HG02938 (cell line): ENCODE measurements around the gene GALNT2.

ENCODE experiments used
- ATAC-seq: cut with Tn5 transposase; IDR thresholded peaks from one replicate; pipeline ENCODE4 v1.9.1; 2021; ENCODE audit warnings: mild to moderate bottlenecking, moderate library complexity; ENCODE audit not compliant: unreplicated experiment

GALNT2 gene

DNA sequence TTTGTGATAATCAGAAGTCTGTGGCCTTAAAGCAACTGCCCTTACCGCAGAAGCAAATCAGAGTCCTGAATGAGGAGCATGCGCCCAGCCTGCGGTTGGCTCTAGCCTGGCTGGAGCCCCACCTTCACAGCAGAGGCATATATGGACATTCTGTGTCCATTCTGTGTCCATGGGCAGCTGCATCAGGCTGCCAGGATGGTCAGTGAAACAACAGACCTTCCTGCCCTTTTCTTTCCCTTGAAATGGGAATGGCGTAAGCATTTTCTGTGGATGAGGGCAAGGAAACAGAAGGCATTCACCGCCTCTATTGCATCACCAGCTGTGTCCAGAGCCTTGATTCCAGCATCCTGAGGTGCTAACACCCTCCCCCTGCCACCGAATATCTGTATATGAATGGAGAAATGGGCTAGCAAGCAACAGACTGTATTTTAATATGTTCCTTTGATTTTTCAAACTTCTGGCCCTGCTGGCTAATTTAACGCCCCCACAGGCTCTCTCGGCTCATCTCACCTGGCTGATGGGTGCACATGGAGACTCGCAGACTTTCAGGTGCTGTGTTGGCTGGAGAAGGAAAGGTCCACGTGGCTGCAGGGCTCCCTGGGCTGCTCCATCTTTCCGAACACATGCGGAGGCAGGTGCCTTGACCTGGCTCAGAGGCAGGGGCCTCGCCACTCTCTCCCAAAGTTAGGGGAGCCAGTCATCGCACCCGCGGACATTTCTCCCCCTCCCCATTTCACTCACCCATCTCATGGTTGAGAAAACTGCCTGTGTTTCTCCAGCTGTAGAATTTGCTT, 159.2 kb downstream of the GALNT2 start:
- ATAC-seq: no peak

DNA sequence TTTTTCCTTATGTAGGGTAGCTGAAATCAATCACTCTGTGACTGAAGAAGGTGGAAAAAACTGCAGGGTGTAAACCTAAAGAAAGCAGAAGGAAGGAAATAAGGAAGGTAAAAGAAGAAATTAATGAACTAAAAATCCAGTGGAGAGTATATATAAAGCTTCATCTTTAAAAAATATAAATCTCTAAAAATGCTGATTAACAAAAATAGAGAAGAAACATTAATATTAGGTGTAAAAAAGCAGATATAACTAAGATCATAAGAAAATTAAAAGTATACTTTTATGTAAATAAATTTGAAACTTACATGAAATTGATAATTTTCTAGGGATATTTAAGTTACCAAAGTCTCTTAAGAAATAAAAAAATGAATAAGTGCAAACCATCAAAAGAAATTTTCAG, 159.8 kb downstream of the GALNT2 start:
- ATAC-seq: no peak

DNA sequence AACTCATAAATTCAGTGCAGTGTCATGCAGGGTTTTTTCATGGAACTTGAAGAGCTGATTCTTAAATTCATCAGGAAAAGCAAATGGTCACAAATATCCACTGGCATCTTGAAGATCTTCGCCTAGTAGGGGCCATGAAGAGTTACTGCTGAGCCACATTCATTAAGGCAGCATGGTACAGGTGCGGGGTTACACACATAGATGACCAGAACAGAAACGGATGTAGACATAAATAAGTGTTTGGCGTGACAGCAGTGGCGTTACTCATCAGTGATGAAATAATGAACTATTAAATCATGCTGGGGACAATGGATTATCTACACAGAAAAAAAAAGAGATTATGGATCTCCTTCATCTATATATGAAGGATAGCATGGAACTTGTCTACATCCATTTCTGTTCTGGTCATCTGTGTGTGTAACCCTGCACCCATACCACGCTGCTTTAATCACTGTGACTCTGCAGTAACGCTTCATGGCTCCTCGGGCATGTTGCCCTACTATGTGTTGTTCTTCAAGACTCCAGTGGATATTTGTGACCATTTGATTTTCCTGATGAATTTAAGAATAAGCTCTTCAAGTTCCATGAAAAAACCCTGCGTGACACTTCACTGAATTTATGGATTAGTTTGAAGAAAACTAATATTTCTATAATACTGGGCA, 161.3 kb downstream of the GALNT2 start:
- ATAC-seq: no peak

DNA sequence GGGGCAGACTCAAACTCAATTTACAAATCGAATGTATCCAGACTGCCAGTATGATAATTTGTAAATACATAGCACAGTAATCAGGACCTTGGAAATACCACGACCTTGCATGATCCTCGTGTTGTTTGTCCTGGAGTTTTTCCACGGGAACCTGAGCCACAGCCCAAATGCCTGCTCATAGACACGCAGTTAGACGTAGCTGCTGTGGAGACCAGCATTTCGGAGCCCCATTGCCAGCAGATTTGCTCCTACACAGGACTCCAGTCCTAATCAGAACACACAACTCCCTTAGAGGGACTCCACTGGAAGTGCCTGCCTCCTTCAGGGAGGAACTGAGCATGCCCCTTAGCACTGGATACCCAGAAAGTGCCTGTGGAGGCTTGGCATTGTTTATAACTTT, 163.2 kb downstream of the GALNT2 start:
- no peak for ATAC-seq

DNA sequence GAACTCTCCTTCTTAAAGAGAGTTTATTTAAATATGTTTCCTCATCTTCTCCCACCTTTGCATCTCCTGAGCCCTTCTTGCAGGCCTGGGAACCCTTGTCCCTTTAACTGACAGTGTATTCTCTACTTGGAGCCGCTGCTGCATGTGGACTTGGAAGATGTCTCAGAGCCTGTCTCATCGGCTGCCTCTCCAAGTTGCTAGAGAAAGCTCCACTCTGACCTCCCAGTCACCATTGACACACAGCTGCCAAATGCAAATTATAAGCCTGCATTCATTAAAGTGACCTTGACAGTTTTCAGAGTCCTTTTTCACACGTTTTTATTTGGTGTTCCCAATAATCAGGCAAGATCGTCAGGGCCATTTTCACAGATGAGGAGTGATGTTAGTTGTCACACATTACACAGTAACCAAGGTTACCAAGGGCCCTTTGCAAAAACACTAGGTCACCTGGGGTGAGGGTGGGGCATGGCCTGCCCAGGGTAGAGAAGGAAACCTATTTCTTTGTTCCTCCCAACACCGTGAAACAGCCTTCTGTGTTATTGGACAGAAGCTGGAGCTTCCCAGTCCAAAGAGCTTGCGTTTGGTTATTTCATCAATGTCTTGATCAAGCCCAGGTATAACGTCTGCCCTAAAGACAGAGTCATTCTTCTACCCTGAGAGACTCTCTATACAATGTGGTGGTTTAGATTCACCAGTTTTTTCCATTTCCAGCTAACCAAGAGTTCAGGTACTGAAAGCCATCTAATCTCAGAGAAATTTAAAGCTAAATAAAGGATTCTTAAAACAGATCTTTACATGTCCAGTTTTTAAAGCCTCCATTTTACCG, 164.1 kb downstream of the GALNT2 start:
- ATAC-seq: no peak

DNA sequence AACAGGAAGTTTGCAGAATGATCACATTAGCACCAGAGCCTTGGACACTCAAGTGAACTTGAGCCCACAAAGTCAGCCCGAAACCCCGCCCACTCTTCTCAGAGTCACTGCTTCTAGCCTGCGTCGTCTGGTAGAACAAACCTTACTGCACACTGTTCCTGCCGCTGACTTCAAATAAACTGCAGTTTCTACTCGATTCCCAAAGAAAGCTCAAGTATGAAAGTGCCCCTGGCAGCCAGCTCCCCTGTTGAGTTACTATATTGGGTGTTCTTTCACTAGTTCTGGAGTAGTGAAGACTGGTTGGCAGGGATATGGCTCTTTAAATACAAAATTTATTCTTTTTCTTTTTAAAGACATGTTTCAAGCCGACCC, 164.7 kb downstream of the GALNT2 start:
- no peak for ATAC-seq

DNA sequence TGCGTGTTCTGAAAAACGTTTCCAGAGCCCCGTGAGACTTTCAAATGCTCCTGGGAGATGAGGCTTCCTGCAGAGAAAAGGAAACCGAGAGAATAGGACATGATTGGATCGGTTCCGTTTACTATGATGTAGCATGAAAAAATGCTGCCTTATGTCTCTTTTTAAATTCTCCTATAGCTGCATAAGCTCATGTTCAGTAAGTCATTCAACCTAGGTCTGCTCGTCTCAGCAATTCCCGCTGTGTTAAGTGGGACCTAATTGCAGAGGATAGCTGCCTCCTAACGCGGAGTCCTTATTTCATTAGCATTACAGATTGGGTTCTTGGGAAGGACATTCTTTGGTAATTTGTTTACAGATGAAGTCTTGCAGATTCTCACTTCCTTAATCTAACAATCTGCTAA, 165.3 kb downstream of the GALNT2 start:
- ATAC-seq: no peak

DNA sequence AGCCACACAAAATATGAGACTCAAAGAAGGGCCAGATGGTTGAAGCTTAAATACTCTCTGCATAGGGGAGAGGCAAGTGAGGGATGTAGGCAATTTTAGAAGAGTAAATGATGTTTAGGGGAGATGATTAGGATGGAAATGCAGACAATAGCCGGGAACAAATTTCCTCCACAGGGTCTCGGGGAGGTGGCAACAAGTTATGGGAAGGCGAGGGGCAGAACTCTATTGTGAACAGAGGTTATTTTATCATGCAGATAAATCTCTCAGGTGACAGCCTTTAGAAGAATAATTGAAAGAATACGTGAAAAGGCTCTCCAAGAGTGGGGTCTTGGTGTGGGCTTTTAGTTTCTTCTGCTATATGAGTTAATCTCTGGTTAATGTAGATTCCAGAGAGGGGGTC, 166.7 kb downstream of the GALNT2 start:
- ATAC-seq: no peak

DNA sequence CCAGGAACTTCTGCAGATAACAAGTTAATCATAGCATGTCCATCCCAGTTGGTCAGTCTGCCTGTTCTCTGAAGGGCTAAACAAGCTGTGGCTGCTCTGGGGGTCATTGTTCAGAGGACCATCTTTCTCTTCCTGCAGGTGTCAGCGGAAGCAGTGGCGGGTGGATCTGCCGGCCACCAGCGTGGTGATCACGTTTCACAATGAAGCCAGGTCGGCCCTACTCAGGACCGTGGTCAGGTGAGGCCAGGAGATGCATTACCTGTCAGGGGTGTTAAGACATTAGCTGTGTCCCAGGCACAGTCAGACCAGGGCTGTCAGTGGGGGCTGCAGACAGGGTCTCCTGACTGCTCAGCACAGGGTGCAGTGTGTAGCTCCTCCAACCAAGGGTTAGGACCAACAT, 168.8 kb downstream of the GALNT2 start:
- no peak for ATAC-seq

DNA sequence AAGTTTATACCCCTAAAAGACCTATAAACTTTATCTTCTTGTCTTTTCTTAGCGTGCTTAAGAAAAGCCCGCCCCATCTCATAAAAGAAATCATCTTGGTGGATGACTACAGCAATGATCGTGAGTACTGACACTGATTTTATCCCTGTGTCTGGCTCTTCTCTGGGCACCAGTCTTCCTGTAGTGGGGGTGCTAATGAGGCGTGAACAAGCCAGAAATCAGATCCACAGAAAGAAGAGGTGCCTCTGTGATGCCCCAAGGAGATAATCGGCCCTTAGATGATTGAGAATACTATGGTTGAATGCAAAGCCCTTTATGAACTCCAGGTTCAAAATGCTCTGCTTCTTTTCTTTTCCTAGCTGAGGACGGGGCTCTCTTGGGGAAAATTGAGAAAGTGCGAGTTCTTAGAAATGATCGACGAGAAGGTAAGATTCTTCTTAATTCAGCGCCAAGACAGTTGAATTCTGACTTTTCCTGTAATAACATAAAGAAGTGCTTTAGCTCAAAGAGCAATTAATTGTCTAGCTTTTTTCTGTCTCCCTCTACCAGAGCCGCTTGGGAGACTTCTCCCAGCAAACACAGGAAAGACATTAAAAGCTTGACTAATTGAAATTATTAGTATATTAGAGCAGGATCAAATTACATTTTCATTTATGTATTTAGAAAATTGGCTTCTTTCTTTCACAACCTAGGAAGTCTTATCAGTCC, 169.4 kb downstream of the GALNT2 start:
- ATAC-seq: no peak

DNA sequence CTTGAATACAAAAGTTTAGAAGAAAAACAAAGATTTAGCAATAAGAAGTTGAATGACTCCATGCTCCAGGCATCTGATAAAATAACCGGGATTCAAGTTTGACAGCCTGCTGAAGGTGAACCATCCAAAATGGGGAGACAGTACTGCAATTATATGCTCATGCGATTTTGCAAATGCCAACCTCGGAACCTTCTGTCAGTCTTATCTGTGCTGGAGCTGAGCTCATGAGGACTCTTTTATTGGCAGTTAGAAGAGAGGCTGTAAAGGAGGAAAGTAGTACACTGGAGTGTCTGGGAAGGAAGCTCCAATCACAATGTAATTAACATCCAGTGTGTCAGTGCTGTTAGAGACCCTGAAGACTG, 170.0 kb downstream of the GALNT2 start:
- no peak for ATAC-seq

DNA sequence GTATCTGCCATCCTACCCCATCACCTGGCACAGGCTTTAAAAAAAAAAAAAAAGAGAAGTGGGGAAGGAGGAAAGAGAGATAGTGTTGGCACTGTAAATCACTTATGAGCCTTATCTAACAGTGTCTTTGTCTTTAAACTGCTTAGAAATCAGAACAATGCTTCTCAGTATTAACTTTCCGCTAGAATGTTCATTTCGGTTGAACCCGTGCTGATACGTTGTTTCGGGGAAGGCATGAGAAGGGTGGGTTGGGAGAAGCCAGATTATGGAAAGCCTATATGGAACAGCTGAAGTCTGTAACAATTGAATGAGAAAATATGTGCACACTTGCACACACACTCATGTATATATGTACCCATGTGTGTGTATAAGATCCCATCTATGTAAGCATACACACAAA, 170.8 kb downstream of the GALNT2 start:
- ATAC-seq: no peak

DNA sequence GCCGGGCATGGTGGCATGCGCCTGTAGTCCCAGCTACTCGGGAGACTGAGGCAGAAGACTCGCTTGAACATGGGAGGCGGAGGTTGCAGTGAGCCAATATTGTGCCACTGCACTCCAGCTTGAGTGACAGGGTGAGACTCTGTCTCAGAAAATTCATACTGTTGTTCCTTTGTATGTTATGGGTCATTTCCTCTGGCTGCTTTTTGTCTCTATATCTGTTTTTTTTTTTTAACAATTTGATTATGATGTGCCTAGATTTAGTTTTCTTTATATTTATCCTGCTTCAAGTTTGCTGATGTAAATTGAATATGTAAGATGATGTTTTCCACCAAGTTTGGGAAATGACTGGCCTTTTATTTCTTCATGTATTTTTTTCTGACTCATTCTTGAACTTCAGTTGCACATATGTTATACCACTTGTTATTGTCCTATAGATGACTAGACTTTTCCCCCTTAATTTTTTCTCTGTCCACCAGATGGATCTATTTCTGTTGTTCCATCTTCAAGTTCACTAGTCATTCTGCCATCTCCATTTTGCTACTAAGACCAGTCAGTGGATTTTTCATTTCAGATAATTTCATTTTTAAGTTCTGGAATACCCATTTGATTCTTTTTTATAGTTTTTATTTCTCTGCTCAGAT, 173.5 kb downstream of the GALNT2 start:
- no peak for ATAC-seq

DNA sequence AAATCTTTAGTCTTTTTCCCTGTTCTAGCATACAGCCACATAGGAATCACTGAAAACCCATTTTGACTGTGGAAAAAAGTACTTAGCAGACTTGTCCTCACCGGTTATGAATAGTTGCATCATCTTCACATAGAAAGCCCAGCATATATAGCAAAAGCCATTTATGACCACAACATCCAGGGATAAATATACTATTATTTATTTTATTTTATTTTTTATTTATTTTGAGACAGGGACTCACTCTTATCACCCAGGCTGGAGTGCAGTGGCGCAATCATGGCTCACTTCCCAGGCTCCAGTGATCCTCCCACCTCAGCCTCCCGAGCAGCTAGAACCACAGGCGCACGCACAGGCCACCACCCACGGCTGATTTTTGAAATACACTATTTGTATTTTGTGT, 175.3 kb downstream of the GALNT2 start:
- ATAC-seq: no peak

DNA sequence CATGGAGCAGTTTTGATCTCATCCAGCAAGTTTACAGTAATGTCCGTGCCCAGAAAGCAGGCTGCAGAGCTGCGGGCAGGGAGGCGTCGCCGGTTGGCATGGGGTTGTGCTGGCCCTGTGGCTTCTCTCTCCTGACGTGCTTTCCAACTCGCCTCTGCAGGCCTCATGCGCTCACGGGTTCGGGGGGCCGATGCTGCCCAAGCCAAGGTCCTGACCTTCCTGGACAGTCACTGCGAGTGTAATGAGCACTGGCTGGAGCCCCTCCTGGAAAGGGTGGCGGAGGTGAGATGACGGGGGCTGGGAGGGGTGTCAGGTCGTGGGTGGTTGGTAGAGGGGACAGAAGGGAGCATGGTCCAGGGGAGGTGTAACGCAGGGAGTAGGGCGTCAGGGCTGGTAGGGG, 176.1 kb downstream of the GALNT2 start:
- no peak for ATAC-seq

DNA sequence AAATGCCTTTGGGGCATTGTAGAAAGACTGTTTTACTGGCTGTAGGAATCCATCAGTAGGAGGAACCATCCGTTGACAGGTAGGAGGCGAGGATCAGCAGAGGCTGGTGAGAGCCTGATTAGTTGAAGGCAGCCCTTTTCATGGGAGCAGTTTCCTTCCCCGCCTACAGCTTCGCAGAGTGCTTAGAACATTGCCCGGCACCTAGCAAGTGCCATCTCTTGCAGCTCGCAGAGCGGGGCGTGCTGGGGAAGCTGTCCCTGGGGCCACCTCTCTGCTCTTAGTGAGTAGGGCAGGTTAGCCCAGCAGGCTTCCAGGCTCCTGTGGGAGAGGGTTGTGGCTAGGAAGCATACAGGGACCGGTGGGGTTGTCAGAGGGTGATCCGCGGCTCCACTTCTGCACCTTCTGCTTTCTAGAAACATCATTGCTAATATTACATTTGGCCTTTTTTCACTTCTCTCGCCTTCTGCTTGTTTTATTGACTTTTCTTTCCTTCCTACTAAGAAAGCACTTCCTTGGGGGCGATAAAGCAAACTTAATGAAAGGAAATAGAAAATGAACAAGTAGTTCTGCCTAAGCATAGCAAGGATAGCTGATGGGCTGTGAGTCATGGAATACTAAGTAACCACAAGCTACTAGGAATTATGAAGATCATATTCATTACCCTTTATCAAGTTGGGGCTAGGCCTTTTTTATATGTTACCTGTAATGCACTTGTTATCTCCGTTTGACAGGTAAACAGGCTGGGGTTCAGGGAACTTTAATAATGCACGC, 176.7 kb downstream of the GALNT2 start:
- ATAC-seq: no peak

DNA sequence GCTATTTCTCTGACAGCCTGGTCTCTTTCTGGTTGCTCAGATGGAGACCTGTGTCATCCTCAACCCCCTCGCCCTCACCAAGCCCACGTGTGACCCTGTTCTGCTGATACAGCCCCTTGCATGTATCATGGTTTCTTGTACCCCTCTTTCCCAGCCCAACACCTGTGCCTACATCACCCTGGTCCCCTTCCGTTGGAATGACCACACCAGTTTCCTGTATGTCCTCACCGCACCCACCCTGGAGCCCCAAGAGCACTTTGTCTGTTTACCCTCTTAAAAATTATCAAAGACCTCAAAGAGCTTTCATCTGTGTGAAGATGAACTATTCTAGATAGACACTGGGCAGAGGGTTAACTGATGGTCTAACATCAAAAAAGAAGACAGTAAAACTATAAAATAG, 179.5 kb downstream of the GALNT2 start:
- no peak for ATAC-seq

DNA sequence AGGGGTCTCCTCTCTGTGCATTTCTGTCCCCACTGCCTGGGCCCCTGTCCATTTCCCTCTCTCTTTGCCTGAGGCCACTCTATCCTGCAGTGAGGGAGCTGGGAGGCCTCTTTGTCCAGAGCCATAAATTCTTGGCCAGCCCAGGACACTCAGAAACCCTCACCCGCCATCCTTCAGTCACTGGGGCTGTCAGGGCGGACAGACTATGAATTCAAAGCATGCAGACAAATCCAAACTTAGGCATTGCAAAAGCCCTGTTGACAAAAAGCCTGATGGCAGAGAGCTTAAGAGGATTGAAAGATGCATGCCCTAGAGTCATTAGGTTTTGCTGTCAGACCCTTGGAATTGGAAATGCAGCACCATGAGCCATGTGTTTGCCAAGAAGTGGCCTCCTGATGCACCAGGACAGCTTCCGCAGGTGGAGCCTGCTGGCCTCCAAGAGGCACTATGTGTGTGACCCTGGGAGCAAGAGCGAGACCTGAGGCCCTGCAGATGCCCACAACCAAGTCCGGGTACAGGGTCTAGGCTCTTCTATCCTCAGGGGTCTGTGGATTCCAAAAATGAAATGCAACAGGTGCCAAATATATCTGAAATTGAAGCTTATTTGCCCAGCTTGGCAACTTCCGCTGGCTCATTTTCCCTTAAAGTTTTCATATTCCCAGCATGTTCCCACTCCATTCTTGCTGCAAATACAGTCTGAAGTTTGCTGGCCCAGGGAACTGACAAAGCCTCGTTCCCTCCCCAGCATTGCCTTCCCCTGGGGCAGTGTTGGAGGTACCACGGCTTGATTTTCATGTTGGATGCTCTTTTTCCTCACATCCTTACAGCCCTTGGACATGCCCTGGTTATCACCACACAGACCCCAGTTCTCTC, 181.2 kb downstream of the GALNT2 start:
- ATAC-seq: no peak

DNA sequence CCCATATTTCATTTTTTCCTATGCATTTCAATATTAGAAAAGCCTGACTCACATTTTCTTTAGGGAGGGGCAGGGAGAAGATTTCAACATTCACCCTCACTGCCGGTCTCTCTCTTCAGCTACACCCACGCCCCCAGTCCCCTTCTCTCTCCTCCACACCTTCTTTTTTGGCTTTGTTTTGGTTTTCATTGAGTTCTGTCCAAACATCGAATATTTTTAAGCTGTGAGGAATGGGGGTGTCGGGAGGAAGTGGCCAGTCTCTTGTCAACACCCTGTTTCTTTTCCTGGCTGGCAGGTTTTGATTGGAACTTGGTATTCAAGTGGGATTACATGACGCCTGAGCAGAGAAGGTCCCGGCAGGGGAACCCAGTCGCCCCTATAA, 181.8 kb downstream of the GALNT2 start:
- no peak for ATAC-seq
